SH-SY5Y (cell line): ENCODE data around the gene NUP98.

Experiments used
- GATA2 ChIP-seq: IDR thresholded peaks from 2 replicates; pipeline ENCODE4 v1.6.1; 2011; ENCODE audit warnings: mild to moderate bottlenecking, low read depth, low read length
- GATA3 ChIP-seq: IDR thresholded peaks from 2 replicates; pipeline ENCODE4 v1.6.1; 2011; ENCODE audit warnings: low read depth, mild to moderate bottlenecking, low read length, moderate library complexity

- TF ChIP-seq GATA2 (no peak), GATA3 (no peak)
Measured at GRCh38 chr11:3807909-3808860, 10.8 kb upstream of the NUP98 start, which contains the start of gene PGAP2.
